Kidney (tissue), 14 donors: ENCODE measurements around the gene MAG. TPM values are rescaled to one million over a fixed set of nuclear protein-coding genes. Genes with fewer than 3 reads are reported as not detected.

Experiments
- DNase-seq, 5 donors: peaks; one replicate each; pipeline ENCODE4 v3.0.0-alpha.2; 2013 to 2020
- FAIRE-seq: peaks from 2 replicates; lab custom pipeline; 2012; peaks lifted over from hg19 to GRCh38; lab: Jason Lieb, UNC
- H3K27ac ChIP-seq, 2 donors: one replicate each; pipeline ENCODE4 v1.7.0; 2013; ENCODE audit warnings: low read depth in 2 of 2, low read length in 2 of 2, inconsistent platforms in 1 of 2
- H3K27me3 ChIP-seq: one replicate; pipeline ENCODE4 v1.7.1; 2013; ENCODE audit warnings: low read length, inconsistent platforms; ENCODE audit not compliant: control insufficient read depth, insufficient read depth
- H3K36me3 ChIP-seq, 3 donors: one replicate each; pipeline versions ENCODE4 v1.7.0 to v1.7.1; 2013; ENCODE audit warnings: low read length in 3 of 3, control low read depth in 1 of 3, inconsistent platforms in 1 of 3; ENCODE audit not compliant: insufficient read depth in 3 of 3, control insufficient read depth in 2 of 3
- H3K4me1 ChIP-seq, 3 donors: one replicate each; pipeline versions ENCODE4 v1.7.0 to v1.7.1; 2013; ENCODE audit warnings: low read length in 3 of 3, inconsistent platforms in 1 of 3, low read depth in 1 of 3; ENCODE audit not compliant: control insufficient read depth in 2 of 3, insufficient read depth in 2 of 3
- H3K4me3 ChIP-seq, 3 donors: one replicate each; pipeline versions ENCODE4 v1.7.0 to v1.8.1; 2013; ENCODE audit warnings: low read length in 3 of 3, control low read depth in 1 of 3, inconsistent platforms in 1 of 3
- H3K9ac ChIP-seq, 3 donors: one replicate each; pipeline versions ENCODE4 v1.7.0 to v1.7.1; 2013; ENCODE audit warnings: low read length in 3 of 3, control low read depth in 1 of 3, inconsistent platforms in 1 of 3
- H3K9me3 ChIP-seq, 3 donors: one replicate each; pipeline versions ENCODE4 v1.7.0 to v1.7.1; 2013; ENCODE audit warnings: low read length in 3 of 3, control low read depth in 1 of 3, inconsistent platforms in 1 of 3; ENCODE audit not compliant: control insufficient read depth in 2 of 3, insufficient read depth in 1 of 3
- intact Hi-C: fragments of 100-400 bp; cut with DNase I; formaldehyde crosslinking; loops from one replicate; pipeline ENCODE4 v1.11.1; 2022
- polyA plus RNA-seq: library from polyadenylated mRNA; stranded (reverse); fragments of 350-450 nt; fragmentation: Illumina TruSeq; extraction: RNeasy Lipid Tissue Mini Kit (QIAGEN cat#74804); gene quantifications from one replicate; pipeline ENCODE4 v1.2.3, GENCODE V29; 2014; ENCODE audit warnings: low read depth, low replicate concordance; ENCODE audit not compliant: insufficient read depth
- total RNA-seq: library from RNA; stranded (reverse); fragmentation: NEBNext Ultra II Directional; extraction: Animal tissue kit (Norgen Biotek cat#: 25700); gene quantifications from one replicate; pipeline ENCODE4 v1.2.1, GENCODE V29; 2021
- TF ChIP-seq, protein P1 (sequence below): IDR thresholded peaks from 3 replicates; pipeline ENCODE4 v1.5.1; 2012; ENCODE audit warnings: mild to moderate bottlenecking, moderate library complexity, borderline replicate concordance; ENCODE audit not compliant: insufficient read depth; ENCODE audit errors: extremely low read depth
- donor health status: control.
- donor health status: control.
- donor health status: control.
- donor health status: control.
- donor health status: control.
- donor health status: DM: yes; HTN: yes; CAD: no.
- donor health status: Normal renal cell carcinoma (clear cell type).

MAG gene
- total and polyA plus RNA-seq, 2 donors from 2014 or later, result 0.41 to 1.1 TPM

DNA sequence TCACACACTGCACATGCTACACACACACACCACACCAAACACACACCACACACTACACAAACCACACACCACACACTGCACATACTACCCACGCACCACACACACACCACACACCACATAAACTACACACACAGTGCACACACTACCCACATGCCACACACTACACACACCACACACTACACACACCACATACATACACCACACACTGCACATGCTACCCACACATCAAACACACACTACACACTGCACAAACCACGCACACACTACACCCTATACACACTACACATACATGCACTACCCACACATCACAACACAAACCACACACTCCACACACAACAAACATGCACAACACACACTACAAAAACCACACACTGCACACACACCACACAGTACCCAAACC lies 6.0 kb downstream of the MAG start:
- H3K27ac ChIP-seq, result no peak overlapping the region
- DNase-seq (no peak), FAIRE-seq (no peak)
- no peaks in the 10 kb centered on the region for H3K36me3 ChIP-seq
- H3K27me3 ChIP-seq, result no peaks in the 10 kb centered on the region
- H3K9ac ChIP-seq, result no peak overlapping the region
- peaks cover 0 to 2% (median 0%) of the 10 kb centered on the region in 3 donors for H3K9me3 ChIP-seq
- intact Hi-C loops, result no loop called here
- H3K4me1 ChIP-seq, result no peaks in the 10 kb centered on the region
- TF ChIP-seq, protein P1, sequence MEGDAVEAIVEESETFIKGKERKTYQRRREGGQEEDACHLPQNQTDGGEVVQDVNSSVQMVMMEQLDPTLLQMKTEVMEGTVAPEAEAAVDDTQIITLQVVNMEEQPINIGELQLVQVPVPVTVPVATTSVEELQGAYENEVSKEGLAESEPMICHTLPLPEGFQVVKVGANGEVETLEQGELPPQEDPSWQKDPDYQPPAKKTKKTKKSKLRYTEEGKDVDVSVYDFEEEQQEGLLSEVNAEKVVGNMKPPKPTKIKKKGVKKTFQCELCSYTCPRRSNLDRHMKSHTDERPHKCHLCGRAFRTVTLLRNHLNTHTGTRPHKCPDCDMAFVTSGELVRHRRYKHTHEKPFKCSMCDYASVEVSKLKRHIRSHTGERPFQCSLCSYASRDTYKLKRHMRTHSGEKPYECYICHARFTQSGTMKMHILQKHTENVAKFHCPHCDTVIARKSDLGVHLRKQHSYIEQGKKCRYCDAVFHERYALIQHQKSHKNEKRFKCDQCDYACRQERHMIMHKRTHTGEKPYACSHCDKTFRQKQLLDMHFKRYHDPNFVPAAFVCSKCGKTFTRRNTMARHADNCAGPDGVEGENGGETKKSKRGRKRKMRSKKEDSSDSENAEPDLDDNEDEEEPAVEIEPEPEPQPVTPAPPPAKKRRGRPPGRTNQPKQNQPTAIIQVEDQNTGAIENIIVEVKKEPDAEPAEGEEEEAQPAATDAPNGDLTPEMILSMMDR, result no peak
- H3K4me3 ChIP-seq, result peak overlapping the region in 1 of 3 donors; percentile 17

GRCh38 chr19:35298561-35298972 lies 6.6 kb downstream of the MAG start:
- intact Hi-C loops, result no loop called here
- Histone ChIP-seq H3K4me3 (no peak overlapping the region), H3K9me3 (peaks cover 0 to 2% (median 0%) of the 10 kb centered on the region in 3 donors), H3K27me3 (no peaks in the 10 kb centered on the region), H3K4me1 (no peaks in the 10 kb centered on the region), H3K27ac (no peak overlapping the region), H3K36me3 (no peaks in the 10 kb centered on the region), H3K9ac (no peak overlapping the region)
- no peak for DNase-seq
- FAIRE-seq, result no peak
- TF ChIP-seq, protein P1, result no peak

GRCh38 chr19:35299523-35300338 lies 7.8 kb downstream of the MAG start:
- TF ChIP-seq, protein P1, result no peak
- intact Hi-C loops, result no loop called here
- DNase-seq (no peak), FAIRE-seq (no peak)
- Histone ChIP-seq H3K4me3 (no peak overlapping the region), H3K9ac (no peak overlapping the region), H3K27me3 (no peaks in the 10 kb centered on the region), H3K27ac (no peak overlapping the region), H3K9me3 (peaks cover 0 to 2% (median 0%) of the 10 kb centered on the region in 3 donors), H3K36me3 (no peaks in the 10 kb centered on the region), H3K4me1 (no peaks in the 10 kb centered on the region)

DNA sequence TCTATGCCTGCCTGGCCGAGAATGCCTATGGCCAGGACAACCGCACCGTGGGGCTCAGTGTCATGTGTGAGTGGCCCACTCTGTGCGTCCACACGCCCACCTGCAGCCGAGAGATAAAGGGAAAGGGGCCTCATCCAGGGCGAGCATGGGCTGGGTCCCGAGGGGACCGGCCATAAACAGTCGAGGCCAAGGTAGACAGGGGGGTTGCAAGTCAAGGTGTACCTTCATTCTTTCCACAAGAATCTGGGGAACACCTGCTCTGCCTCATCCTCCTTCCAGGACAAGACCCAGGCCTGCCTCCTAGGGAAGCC lies 8.3 kb downstream of the MAG start:
- H3K27me3 ChIP-seq, result no peaks in the 10 kb centered on the region
- intact Hi-C loops, result no loop called here
- H3K4me1 ChIP-seq, result no peaks in the 10 kb centered on the region
- FAIRE-seq (no peak), DNase-seq (no peak)
- H3K9ac ChIP-seq, result no peak overlapping the region
- H3K9me3 ChIP-seq, result peaks cover 0 to 2% (median 0%) of the 10 kb centered on the region in 3 donors
- TF ChIP-seq, protein P1, result no peak
- H3K36me3 ChIP-seq, result no peaks in the 10 kb centered on the region
- no peak overlapping the region for H3K4me3 ChIP-seq
- no peak overlapping the region for H3K27ac ChIP-seq
